HG03060 (cell line): ENCODE measurements around the gene GRAMD1A.
"Not testable (repeated sequence)": the region's sequence is repeated elsewhere in the genome, so short reads cannot be mapped to it uniquely, and the experiment has no call there.

Experiments used
- ATAC-seq: cut with Tn5 transposase; IDR thresholded peaks from one replicate; pipeline ENCODE4 v1.9.1; 2021; ENCODE audit warnings: low read depth, moderate number of reproducible peaks; ENCODE audit not compliant: unreplicated experiment

GRAMD1A gene

DNA sequence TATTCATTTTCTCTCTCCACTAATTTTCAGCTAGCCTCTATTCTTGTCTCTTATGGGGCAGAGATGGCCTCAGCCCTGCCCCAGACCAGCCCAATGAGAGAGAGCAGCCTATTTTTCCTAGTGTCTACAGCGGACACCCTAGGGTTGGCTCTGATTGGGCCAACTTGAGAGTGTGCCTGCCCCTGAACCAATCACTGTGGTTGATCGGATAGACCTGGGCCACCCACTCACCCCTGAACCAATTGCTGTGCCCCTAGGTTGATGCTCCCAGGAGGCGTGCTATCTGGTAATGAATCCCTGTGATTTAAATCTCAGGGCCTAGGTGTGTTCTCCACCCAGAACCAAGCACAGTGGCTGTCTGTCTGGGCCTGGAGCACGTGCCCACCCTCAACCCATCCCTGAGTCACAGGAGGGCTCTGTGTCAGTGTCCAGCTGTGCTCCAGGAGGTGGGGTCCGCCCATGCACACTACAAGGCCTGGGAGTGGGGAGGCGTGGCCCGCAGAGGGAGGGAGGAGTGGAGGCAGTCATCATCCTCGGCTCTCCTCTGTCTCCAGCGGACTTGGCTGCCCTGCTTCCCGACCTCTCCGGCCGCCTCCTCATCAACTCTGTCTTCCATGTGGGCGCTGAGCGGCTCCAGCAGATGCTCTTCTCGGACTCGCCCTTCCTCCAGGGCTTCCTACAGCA, 15.3 kb downstream of the GRAMD1A start:
- ATAC-seq, result no peak

DNA sequence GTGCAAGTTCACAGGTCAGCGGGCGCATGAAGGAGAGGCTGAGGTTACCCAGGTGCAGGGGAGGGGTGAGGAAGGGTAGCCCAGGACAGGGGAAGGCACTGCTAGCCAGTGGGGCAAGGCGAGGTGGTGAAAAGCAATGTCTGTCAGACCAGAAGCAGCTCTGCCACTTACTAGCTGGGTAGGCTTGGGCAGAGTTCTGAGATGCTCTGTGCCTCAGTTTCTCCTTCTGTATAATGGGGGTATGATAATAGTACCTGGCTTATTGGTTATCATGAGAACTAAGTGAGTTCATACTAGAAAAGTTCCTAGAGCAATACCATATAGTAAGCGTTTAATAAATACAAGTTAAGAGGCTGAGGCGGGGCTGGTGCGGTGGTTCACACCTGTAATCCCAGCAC, 15.8 kb downstream of the GRAMD1A start:
- ATAC-seq, result no peak

DNA sequence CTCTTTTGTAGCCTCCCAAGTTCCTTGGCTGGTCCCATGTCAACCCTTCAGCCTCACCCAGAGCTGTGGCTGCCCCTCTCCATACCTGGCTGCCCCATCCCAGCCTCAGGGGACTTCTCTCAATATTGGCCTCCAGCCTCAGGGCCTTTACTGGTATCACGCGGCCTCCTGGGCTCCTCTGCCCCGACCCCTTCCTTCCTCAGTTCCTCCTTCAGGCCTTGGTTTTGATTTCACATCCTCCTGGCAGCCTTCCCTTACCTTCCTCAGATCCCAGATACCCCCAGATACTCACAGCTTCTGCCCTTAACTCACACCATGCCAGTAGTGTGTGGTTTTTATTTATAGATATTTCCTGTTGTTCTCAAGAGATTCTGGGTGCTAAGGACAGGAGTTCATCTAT, 17.4 kb downstream of the GRAMD1A start:
- no peak for ATAC-seq

DNA sequence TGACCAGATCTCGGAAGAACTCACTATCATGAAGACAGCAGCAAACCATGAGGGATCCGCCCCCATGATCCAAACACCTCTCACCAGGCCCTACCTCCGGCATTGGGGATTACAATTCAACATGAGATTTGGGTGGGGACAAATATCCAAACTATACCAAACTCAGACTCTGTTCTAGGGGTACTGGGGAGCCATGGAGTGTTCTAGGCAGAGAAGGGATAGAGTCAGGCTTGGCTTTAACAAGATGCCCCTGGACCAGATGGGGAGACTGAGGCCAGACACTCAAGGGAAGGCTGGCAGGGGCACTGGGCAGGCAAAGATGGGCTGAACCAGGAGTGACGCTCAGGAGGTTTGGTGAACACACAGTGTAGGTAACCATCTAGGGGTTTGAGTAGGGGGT, 18.3 kb downstream of the GRAMD1A start:
- no peak for ATAC-seq

GRCh38 chr19:35019144-35019543, 19.0 kb downstream of the GRAMD1A start:
- no peak for ATAC-seq

- no peak for ATAC-seq
Observed at GRCh38 chr19:35021016-35021415, 20.9 kb downstream of the GRAMD1A start.

DNA sequence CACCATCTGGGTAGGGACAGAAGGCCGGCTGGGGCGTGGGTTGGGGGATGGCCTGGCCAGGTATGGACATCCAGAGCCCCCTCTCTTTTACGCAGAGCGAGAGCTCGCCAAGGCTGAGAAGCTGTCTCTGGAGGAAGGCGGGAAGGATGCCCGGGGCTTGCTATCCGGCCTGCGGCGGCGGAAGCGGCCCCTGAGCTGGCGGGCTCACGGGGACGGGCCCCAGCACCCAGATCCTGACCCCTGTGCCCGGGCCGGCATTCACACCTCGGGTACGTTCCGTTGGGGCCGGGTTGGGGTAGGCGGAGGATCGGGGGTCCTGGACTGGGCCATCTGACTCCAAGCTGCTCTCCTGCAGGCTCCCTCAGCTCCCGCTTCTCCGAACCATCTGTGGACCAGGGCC, 21.5 kb downstream of the GRAMD1A start:
- ATAC-seq, result no peak

DNA sequence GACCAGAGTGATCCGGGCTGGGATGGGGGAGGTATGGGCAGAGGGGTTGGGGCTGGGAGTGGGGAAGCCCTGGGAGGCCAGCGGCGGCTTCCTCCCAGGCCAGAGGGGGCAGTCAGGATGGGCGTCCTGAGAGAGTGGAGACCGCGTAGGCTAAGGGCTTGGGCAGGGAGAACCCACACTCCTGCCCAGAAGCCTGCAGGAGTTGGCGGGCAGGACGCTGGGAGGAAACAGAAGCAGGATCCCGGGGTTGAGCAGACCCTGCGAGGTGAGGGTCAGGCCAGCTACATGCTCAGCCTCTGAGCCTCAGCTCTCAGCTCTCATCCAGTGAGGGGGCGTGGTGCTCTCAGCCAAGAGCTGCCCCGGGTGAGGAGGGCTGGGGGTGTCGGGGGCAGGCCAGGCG, 22.3 kb downstream of the GRAMD1A start:
- no peak for ATAC-seq

DNA sequence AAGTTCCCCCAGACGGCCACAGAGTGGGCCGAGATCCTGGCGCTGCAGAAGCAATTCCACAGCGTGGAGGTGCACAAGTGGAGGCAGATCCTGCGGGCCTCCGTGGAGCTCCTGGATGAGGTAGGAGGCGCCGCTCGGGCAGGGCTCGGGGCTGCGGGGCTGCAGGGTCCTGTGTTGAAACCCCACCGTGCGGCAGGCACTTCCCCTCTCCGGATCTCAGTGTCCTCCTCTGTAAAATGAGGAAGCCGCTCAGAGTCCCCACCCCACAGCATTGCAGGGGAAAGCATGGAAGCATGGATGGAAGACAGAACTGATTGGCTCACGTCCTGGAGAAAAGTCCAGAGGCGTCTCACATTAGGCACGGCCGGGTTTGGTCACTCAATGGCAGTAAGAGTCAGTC, 23.3 kb downstream of the GRAMD1A start:
- no peak for ATAC-seq

GRCh38 chr19:35024095-35024494, 24.0 kb downstream of the GRAMD1A start:
- ATAC-seq, result no peak

GRCh38 chr19:35025969-35026368, 25.8 kb downstream of the GRAMD1A start:
- no peak for ATAC-seq

- no peak for ATAC-seq
Observed at GRCh38 chr19:35026418-35026817, 26.3 kb downstream of the GRAMD1A start.

DNA sequence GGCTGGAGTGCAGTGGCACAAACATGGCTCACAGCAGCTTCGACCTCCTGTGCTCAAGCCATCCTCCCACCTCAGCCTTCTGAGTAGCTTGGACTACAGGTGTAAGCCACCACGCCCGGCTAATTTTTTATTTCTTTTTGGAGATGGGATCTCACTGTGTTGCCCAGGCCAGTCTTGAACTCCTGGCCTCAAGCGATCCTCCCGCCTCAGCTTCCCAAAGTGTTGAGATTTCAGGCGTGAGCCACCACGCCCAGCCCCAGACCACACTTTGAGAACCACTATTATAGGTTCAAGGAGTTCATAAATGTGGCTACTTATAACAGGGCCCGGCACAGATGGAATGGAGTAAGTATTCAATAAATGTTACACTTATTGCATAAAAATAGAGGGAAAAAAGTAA, 26.9 kb downstream of the GRAMD1A start:
- no peak for ATAC-seq

GRCh38 chr19:35027851-35028599, 27.9 kb downstream of the GRAMD1A start:
- no peak for ATAC-seq

DNA sequence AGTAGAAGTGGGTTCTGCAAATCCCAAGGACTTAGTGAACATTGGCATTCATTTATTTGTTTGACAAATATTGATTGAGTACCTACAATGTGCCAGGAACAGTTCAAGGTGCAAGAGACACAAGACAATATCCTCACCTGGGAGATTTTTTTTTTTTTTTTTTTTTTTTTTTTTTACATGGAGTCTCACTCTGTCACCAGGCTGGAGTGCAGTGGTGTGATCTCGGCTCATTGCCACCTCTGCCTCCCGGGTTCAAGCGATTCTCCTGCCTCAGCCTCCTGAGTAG, 28.4 kb downstream of the GRAMD1A start:
- ATAC-seq, result not testable (repeated sequence)

DNA sequence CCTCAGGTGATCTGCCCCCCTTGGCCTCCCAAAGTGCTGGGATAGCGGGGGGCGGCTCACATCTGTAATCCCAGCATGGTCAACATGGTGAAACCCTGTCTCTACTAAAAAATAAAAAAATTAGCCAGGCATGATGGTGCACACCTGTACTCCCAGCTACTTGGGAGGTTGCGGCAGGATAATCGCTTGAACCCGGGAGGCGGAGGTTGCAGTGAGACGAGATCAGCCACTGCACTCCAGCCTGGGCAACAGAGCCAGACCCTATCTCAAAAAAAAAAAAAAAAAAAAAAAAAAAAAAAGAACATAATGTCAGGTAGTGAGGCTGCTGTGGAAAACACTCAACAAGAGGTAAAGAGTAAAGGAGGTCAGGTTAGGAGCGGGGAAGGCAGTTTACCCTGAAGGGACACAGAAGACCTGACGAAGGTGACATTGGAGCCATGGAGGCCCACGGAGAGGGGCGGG, 29.2 kb downstream of the GRAMD1A start:
- ATAC-seq, result not testable (repeated sequence)

DNA sequence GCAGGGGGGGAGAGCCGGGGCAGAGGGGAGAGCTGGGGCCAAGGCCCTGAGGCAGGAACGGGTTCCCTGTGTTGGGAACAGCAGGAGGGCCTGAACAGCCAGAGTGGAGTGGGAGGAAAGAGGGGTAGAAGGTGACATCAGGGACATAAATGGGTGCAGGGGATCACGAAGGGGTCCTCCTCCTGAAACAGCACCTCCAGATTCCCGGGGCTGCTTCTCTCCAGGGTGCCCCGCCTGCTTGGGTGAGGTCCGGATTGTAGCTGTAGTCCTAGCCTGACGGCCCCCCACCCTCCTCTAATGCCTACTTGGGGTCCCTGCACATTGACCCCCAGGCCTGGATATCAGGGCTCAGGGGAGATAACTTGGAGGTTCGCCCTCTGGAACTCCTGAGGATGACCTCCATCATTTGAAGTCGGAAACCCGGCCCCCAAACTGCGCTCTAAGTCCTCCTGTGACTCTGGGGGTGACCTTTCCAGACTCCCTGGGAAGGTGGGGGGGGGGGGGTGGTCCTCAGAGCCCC, 29.7 kb downstream of the GRAMD1A start:
- no peak for ATAC-seq

- no peak for ATAC-seq
Observed at GRCh38 chr19:35030257-35031071, 30.3 kb downstream of the GRAMD1A start, which contains the start of gene SCN1B. Gene SCN1B, plus strand, starts transcription at chr19:35030470. Its CDS starts 351 bp downstream, at chr19:35030821.

GRCh38 chr19:35031072-35031881, 31.2 kb downstream of the GRAMD1A start:
- no peak for ATAC-seq

DNA sequence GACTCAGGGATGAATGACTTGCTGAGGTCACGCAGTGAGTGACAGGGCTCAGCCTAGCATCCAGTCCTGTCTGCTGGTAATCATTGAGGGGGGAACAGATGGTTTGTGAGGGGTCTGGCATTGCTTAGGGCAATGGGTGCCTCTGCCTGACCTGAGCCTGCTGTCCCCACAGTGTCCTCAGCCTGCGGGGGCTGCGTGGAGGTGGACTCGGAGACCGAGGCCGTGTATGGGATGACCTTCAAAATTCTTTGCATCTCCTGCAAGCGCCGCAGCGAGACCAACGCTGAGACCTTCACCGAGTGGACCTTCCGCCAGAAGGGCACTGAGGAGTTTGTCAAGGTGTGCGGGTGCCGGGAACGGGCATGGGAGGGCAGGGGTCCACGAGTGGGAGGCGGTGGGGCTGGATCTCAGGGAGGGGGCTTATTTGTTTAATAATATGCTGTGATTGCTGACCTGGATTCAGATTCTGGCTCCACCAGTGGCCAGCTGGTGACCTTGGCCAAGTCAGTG, 32.3 kb downstream of the GRAMD1A start:
- no peak for ATAC-seq
